Subcutaneous abdominal adipose tissue (tissue), 5 donors: ENCODE data around the gene ITIH1.
"Not testable (repeated sequence)": the region's sequence is repeated elsewhere in the genome, so short reads cannot be mapped to it uniquely, and the experiment has no call there.

Experiments used
- H3K27ac ChIP-seq: one replicate; pipeline ENCODE4 v1.7.0; 2013; ENCODE audit warnings: low read depth, mild to moderate bottlenecking, inconsistent platforms, low read length, moderate library complexity
- H3K27me3 ChIP-seq, 5 donors: one replicate each; pipeline ENCODE4 v1.7.0; 2013; ENCODE audit warnings: low read length in 5 of 5, inconsistent platforms in 1 of 5; ENCODE audit not compliant: control insufficient read depth in 5 of 5, insufficient read depth in 4 of 5
- H3K36me3 ChIP-seq, 5 donors: one replicate each; pipeline ENCODE4 v1.7.0; 2013; ENCODE audit warnings: low read length in 5 of 5; ENCODE audit not compliant: control insufficient read depth in 5 of 5, insufficient read depth in 5 of 5
- H3K4me1 ChIP-seq, 5 donors: one replicate each; pipeline ENCODE4 v1.7.0; 2013; ENCODE audit warnings: low read length in 5 of 5, mild to moderate bottlenecking in 3 of 5, moderate library complexity in 1 of 5; ENCODE audit not compliant: control insufficient read depth in 5 of 5, insufficient read depth in 5 of 5
- H3K4me3 ChIP-seq, 5 donors: one replicate each; pipeline ENCODE4 v1.7.0; 2013; ENCODE audit warnings: low read length in 5 of 5, low read depth in 1 of 5
- H3K9ac ChIP-seq, 5 donors: one replicate each; pipeline ENCODE4 v1.7.0; 2013; ENCODE audit warnings: low read length in 5 of 5, mild to moderate bottlenecking in 4 of 5, moderate library complexity in 3 of 5
- H3K9me3 ChIP-seq, 5 donors: one replicate each; pipeline ENCODE4 v1.7.0; 2013; ENCODE audit warnings: low read length in 5 of 5; ENCODE audit not compliant: control insufficient read depth in 5 of 5
- donor health status: healthy.
- donor health status: healthy.
- donor health status: healthy.
- donor health status: healthy.
- donor health status: healthy.

Gene ITIH1

DNA sequence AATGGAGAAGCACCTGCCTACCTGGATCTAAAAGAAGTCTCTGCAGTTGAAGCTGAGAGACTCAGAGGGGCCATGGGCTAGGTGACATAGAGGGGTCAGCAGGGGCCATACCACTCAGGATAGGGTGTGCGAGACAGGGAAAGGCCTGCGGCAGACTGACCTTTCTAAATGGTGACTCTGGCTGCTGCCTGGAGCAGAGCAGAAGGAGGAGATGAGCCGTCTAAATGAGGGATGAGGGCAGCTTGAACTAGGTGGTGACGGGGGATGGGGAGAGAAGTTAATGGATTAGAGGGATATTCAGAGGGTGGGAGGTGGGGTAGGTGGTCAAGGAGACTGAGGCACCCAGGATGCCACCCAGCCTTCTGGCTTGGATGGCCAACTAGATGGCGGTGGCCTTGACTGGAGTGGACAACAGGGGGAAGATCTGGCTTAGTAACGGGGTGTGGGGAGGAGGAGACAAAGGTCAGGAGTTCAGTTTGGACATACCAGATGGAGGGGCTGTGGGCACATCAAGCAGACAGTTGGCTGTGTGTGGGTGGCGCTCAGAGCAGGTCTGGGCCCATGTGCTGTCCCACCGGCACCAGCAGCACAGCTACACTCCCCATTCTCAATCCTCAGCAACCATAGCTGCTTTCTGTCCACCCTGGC is 3.2 kb upstream of the ITIH1 start:
- H3K9me3 ChIP-seq: no peaks in the 10 kb centered on the region
- no peak overlapping the region for H3K9ac ChIP-seq
- H3K36me3 ChIP-seq: no peaks in the 10 kb centered on the region
- no peak overlapping the region for H3K4me3 ChIP-seq
- H3K27ac ChIP-seq: no peak overlapping the region
- peaks cover 4 to 28% (median 21%) of the 10 kb centered on the region in 5 donors for H3K4me1 ChIP-seq
- no peaks in the 10 kb centered on the region for H3K27me3 ChIP-seq

DNA sequence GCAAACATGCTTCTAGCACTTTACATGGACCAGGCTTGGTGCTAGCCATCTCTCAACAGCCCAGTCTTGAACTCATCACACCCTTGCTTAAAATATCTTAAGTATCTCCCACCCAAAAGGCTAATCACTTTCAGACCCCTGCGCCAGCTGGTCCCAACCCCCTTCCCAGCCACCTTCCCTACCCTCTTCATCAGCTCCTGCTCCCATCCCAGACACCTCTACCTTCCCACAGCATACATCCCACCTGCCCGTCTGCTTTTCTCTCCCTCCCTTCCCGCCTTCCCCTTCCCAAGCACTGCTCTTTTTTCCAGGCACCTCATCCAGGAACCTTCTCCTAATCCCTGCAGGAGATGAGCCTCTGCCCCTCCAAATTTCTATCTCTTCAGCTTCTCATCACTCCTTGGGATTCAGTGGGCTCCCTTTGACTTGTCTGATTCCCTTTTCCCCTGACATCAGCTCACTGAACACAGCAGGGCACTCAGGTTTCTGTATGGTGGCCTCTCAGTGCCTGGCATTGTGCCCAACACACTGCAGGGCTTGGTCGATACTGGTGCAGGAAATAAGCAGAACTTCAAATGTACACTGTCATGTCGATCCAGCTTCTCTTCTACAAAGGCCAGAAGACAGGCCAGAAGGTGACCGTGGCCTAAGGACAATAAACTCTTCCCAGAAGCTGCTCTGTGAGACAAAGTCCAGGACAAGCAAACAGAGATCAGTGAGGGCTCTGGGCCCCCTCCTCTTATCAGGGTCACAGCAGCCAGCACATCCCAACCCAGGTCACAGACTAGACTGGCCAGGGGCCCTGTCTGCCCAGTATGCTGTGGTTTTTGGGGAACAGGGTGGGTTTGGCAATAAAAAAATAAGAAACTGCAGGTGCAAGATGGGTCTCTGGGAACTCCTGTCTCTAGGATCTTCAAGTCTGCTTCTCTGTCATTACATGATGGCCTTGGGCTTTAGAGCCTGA is 2.2 kb upstream of the ITIH1 start:
- H3K4me3 ChIP-seq: no peak overlapping the region
- H3K9ac ChIP-seq: no peak overlapping the region
- peaks cover 0 to 23% (median 11%) of the 10 kb centered on the region in 5 donors for H3K4me1 ChIP-seq
- H3K27ac ChIP-seq: no peak overlapping the region
- no peaks in the 10 kb centered on the region for H3K9me3 ChIP-seq
- H3K27me3 ChIP-seq: no peaks in the 10 kb centered on the region
- H3K36me3 ChIP-seq: no peaks in the 10 kb centered on the region

DNA sequence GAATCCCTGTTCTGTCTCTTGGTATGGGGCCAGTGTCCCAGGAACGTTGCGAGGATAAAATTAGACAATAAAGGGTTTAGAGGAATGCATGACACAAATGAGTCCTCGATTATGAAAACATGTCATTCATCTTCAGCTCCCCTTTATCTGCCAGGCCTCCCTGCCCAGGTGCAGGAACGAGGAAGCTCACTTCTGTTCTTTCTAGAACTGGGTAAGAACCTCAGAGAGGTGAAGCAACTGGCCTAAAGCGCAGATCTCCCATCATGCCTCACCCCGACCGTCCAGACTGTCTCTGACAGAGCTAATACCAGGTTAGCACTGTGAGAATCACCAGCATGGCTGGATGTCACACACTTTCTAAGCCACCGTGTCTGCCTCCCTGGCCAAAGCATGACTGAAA is 1.5 kb upstream of the ITIH1 start:
- no peak overlapping the region for H3K27ac ChIP-seq
- no peaks in the 10 kb centered on the region for H3K36me3 ChIP-seq
- no peak overlapping the region for H3K4me3 ChIP-seq
- no peaks in the 10 kb centered on the region for H3K9me3 ChIP-seq
- H3K27me3 ChIP-seq: no peaks in the 10 kb centered on the region
- no peak overlapping the region for H3K9ac ChIP-seq
- peaks cover 0 to 22% (median 10%) of the 10 kb centered on the region in 5 donors for H3K4me1 ChIP-seq

DNA sequence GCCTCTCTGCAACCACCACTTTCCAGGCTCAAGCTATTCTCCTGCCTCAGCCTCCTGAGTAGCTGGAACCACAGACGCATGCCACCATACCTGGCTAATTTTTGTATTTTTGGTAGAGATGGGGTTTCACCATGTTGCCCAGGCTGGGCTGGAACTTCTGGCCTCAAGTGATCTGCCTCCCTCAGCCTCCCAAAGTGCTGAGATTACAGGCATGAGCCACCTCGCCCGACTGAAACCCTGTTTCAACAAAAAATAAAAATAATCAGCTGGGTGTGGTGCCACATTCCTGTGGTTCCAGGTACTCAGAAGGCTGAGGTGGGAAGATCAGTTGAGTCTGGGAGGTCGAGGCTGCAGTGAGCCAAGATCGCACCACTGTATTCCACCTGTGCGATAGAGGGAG is 913 bp upstream of the ITIH1 start:
- H3K4me1 ChIP-seq: peaks cover 0 to 16% (median 5%) of the 10 kb centered on the region in 5 donors
- H3K27ac ChIP-seq, H3K9ac ChIP-seq, H3K4me3 ChIP-seq, H3K27me3 ChIP-seq, H3K36me3 ChIP-seq, H3K9me3 ChIP-seq: not testable (repeated sequence)

DNA sequence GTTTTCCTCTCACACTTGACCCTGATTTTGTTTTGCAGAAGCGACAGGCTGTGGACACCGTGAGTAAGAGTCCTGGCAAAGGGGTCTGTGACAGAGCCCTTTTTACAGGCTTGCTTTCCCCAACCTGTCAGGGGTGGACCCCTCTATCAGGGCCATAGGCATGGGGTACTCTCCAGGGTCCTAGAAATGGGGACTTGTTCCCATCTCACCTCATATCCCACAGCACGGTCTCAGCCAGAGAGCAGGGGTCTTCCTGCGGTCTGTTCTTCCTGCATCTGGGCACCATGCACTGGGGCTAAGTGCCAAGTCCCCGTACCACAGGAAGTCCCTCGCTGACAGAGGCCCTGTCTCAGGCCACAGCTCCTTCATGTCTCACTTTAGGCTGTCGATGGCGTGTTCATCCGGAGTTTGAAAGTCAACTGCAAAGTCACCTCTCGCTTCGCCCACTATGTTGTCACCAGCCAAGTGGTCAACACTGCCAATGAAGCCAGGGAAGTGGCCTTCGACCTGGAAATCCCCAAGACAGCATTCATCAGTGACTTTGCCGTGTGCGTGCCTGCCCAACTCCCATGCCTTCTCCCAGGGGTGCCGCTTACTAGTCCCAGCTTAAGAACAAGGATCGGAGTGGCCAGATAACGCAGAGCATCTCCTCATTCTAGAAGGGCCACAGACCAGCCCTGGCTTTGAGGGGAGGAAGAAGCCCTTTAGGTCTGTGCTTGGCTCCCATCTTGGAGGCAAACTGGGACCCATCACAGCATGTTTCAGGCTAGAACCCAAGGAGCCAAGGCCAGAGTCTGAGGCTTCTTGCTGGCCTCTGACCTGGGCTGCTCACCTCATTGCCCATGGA is 783 bp downstream of the ITIH1 start:
- peaks cover 0 to 14% (median 3%) of the 10 kb centered on the region in 5 donors for H3K4me1 ChIP-seq
- H3K27ac ChIP-seq: no peak overlapping the region
- H3K27me3 ChIP-seq: peaks cover 0 to 9% (median 5%) of the 10 kb centered on the region in 5 donors
- no peak overlapping the region for H3K9ac ChIP-seq
- H3K4me3 ChIP-seq: no peak overlapping the region
- H3K36me3 ChIP-seq: no peaks in the 10 kb centered on the region
- no peaks in the 10 kb centered on the region for H3K9me3 ChIP-seq

DNA sequence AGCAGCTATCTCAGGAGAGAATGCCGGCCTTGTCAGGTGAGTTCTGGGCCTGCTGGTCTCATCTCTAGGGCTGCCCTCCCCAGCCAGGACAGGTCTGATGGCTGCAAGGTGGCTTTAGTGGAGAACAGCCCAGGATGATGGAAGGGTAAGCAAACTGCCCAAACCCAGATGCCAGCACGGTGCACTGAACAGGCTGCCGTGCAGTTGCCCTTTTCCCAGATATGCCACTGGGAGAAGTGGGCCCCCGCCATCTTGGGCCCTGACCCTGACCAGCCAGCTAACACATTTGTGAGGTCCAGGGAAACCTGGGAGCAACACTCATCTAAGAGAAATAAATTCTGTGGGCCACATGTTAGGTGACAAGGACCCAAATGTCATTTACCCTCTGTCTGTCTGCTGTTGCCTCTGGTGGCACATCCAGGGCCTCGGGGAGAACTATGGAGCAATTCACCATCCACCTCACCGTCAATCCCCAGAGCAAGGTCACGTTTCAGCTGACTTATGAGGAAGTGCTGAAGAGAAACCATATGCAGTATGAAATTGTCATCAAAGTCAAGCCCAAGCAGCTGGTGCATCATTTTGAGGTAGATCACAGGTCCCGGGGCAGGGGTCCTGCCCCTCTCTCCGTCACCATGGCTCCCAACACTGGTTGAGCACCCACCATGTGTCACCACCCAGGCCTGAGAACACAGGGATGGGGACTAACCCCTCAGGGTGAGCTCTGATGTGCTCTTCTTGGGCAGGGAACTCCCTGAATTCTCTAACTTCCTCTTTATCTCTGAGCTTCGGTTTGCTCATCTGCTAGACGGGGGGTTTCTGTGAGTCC is 1.8 kb downstream of the ITIH1 start:
- Histone ChIP-seq H3K36me3 (no peaks in the 10 kb centered on the region), H3K4me3 (no peak overlapping the region), H3K9ac (no peak overlapping the region), H3K4me1 (peaks cover 0 to 14% (median 3%) of the 10 kb centered on the region in 5 donors), H3K9me3 (no peaks in the 10 kb centered on the region), H3K27me3 (peaks cover 0 to 13% (median 5%) of the 10 kb centered on the region in 5 donors), H3K27ac (no peak overlapping the region)

- Histone ChIP-seq H3K9me3 (no peaks in the 10 kb centered on the region), H3K27me3 (peaks cover 0 to 13% (median 5%) of the 10 kb centered on the region in 5 donors), H3K36me3 (no peaks in the 10 kb centered on the region), H3K9ac (no peak overlapping the region), H3K27ac (no peak overlapping the region), H3K4me1 (peaks cover 0 to 14% (median 3%) of the 10 kb centered on the region in 5 donors), H3K4me3 (no peak overlapping the region)
Measured at GRCh38 chr3:52779837-52780585, 2.6 kb downstream of the ITIH1 start.

GRCh38 chr3:52781741-52782140 is 4.3 kb downstream of the ITIH1 start:
- no peak overlapping the region for H3K4me3 ChIP-seq
- H3K9me3 ChIP-seq: no peaks in the 10 kb centered on the region
- H3K36me3 ChIP-seq: no peaks in the 10 kb centered on the region
- H3K27ac ChIP-seq: no peak overlapping the region
- peaks cover 0 to 11% (median 3%) of the 10 kb centered on the region in 5 donors for H3K4me1 ChIP-seq
- H3K27me3 ChIP-seq: peaks cover 0 to 13% (median 5%) of the 10 kb centered on the region in 5 donors
- H3K9ac ChIP-seq: no peak overlapping the region
